GM18517 (cell line): ENCODE measurements around the gene FKBP14.
"Not testable (repeated sequence)": the region's sequence is repeated elsewhere in the genome, so short reads cannot be mapped to it uniquely, and the experiment has no call there.

Source experiments
- ATAC-seq: cut with Tn5 transposase; IDR thresholded peaks from one replicate; pipeline ENCODE4 v1.9.1; 2021; ENCODE audit warnings: mild to moderate bottlenecking, moderate library complexity; ENCODE audit not compliant: unreplicated experiment

FKBP14 gene

DNA sequence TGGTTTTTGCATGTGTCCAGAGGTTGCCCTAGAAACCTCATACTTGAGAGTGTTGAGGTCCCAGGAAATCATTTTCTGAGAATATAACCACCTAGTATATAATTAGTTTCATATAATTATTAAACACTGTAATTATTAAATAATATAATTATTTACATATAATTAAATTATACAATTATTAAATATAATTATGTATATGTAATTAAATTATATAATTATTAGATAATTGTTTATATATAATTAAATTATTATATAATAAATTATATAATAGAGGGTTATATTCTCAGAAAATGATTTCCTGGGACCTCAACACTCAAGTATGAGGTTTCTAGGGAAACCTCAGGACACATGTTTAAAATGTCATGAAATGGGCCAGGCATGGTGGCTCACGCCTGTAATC, 64.5 kb downstream of the FKBP14 start:
- ATAC-seq, result no peak

- not testable (repeated sequence) for ATAC-seq
These were observed 64.9 kb downstream of the FKBP14 start for GRCh38 chr7:29961611-29962010.
